ENCODE measurements around the gene IGFBP4.

- TF ChIP-seq CTCF (IDR thresholded peaks at IDR 0.05) (no peak), EP300 (IDR thresholded peaks at IDR 0.05) (no peak), POLR2A (IDR thresholded peaks at IDR 0.05) (no peak)
Measured at GRCh38 chr17:40418428-40418706, 24.9 kb upstream of the IGFBP4 start.
